ENCODE results near the gene ADAMTSL1. TPM values are rescaled to one million over a fixed set of nuclear protein-coding genes. Genes with fewer than 3 reads are reported as not detected.

ADAMTSL1 gene
- total RNA-seq, 2 experiments from 2014 or later = not detected

DNA sequence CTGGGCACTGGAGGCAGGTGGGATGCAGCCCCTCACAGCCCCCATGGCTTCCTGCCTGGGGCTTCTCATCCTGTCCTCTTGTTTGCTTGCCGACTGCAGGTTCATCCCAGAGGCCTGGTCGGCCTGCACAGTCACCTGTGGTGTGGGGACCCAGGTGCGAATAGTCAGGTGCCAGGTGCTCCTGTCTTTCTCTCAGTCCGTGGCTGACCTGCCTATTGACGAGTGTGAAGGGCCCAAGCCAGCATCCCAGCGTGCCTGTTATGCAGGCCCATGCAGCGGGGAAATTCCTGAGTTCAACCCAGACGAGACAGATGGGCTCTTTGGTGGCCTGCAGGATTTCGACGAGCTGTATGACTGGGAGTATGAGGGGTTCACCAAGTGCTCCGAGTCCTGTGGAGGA is 232.7 kb downstream of the ADAMTSL1 start:
- CTCF ChIA-PET (ENCODE audit: unreplicated experiment) = no interaction called here
- TF ChIP-seq EZH2phosphoT487 (IDR thresholded peaks at IDR 0.05; ENCODE audit: borderline replicate concordance, low read depth, low read length) = no peak
- TF ChIP-seq, protein P1, sequence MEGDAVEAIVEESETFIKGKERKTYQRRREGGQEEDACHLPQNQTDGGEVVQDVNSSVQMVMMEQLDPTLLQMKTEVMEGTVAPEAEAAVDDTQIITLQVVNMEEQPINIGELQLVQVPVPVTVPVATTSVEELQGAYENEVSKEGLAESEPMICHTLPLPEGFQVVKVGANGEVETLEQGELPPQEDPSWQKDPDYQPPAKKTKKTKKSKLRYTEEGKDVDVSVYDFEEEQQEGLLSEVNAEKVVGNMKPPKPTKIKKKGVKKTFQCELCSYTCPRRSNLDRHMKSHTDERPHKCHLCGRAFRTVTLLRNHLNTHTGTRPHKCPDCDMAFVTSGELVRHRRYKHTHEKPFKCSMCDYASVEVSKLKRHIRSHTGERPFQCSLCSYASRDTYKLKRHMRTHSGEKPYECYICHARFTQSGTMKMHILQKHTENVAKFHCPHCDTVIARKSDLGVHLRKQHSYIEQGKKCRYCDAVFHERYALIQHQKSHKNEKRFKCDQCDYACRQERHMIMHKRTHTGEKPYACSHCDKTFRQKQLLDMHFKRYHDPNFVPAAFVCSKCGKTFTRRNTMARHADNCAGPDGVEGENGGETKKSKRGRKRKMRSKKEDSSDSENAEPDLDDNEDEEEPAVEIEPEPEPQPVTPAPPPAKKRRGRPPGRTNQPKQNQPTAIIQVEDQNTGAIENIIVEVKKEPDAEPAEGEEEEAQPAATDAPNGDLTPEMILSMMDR (conservative IDR thresholded peaks at IDR 0.05; ENCODE audit: low read length) = no peak
- BruUV-seq (replicated peaks) = no TSS peak

GRCh38 chr9:18707061-18707461 is 233.1 kb downstream of the ADAMTSL1 start:
- intact Hi-C loops (cut with micrococcal nuclease; ENCODE audit: unreplicated experiment) = no loop called here
- BruUV-seq (replicated peaks) = no TSS peak
- POLR2A ChIA-PET = no interaction called here

More for the DNA sequence above, 232.7 kb downstream of the ADAMTSL1 start:
- Histone ChIP-seq H3K27ac (ENCODE audit: low read depth, low read length, poor library complexity, severe bottlenecking) (no peak overlapping the region), H2AFZ (ENCODE audit: low read length) (no peak overlapping the region), H3K79me2 (ENCODE audit: insufficient read depth, low read depth, low read length) (no peaks in the 10 kb centered on the region), H3K36me3 (ENCODE audit: insufficient read depth, low read length) (no peaks in the 10 kb centered on the region), H3K4me3 (ENCODE audit: low read depth, low read length, poor library complexity, severe bottlenecking) (no peak overlapping the region), H3K9me3 (ENCODE audit: low read length) (no peaks in the 10 kb centered on the region), H3K4me2 (ENCODE audit: low read length) (no peak overlapping the region), H3K9me2 (ENCODE audit: insufficient read depth, low read length) (no peaks in the 10 kb centered on the region), H3K4me1 (ENCODE audit: insufficient read depth, low read length, poor library complexity, severe bottlenecking) (no peaks in the 10 kb centered on the region), H4K20me1 (ENCODE audit: insufficient read depth, low read length) (no peaks in the 10 kb centered on the region)
- DNase-seq (ENCODE audit: low spot score) = no peak
- POLR2A ChIA-PET = no interaction called here
- intact Hi-C loops (cut with micrococcal nuclease; ENCODE audit: unreplicated experiment) = no loop called here

GRCh38 chr9:18707489-18708205 is 233.7 kb downstream of the ADAMTSL1 start:
- H3K9me3 ChIP-seq (ENCODE audit: low read length) = no peaks in the 10 kb centered on the region
- no peaks in the 10 kb centered on the region for H3K36me3 ChIP-seq (ENCODE audit: insufficient read depth, low read length)
- BruUV-seq (replicated peaks) = no TSS peak
- TF ChIP-seq, protein P1 (conservative IDR thresholded peaks at IDR 0.05; ENCODE audit: low read length) = no peak
- no peak for TF ChIP-seq EZH2phosphoT487 (IDR thresholded peaks at IDR 0.05; ENCODE audit: borderline replicate concordance, low read depth, low read length)
- no peak overlapping the region for H2AFZ ChIP-seq (ENCODE audit: low read length)
- H3K9me2 ChIP-seq (ENCODE audit: insufficient read depth, low read length) = no peaks in the 10 kb centered on the region
- POLR2A ChIA-PET = no interaction called here
- H3K4me3 ChIP-seq (ENCODE audit: low read depth, low read length, poor library complexity, severe bottlenecking) = no peak overlapping the region
- H4K20me1 ChIP-seq (ENCODE audit: insufficient read depth, low read length) = no peaks in the 10 kb centered on the region
- CTCF ChIA-PET (ENCODE audit: unreplicated experiment) = no interaction called here
- no peaks in the 10 kb centered on the region for H3K79me2 ChIP-seq (ENCODE audit: insufficient read depth, low read depth, low read length)
- intact Hi-C loops (cut with micrococcal nuclease; ENCODE audit: unreplicated experiment) = no loop called here
- H3K4me2 ChIP-seq (ENCODE audit: low read length) = no peak overlapping the region
- H3K4me1 ChIP-seq (ENCODE audit: insufficient read depth, low read length, poor library complexity, severe bottlenecking) = no peaks in the 10 kb centered on the region
- DNase-seq (ENCODE audit: low spot score) = no peak
- H3K27ac ChIP-seq (ENCODE audit: low read depth, low read length, poor library complexity, severe bottlenecking) = no peak overlapping the region

More at GRCh38 chr9:18707061-18707461, 233.1 kb downstream of the ADAMTSL1 start:
- Histone ChIP-seq H3K9me2 (ENCODE audit: insufficient read depth, low read length) (no peaks in the 10 kb centered on the region), H3K4me3 (ENCODE audit: low read depth, low read length, poor library complexity, severe bottlenecking) (no peak overlapping the region), H3K79me2 (ENCODE audit: insufficient read depth, low read depth, low read length) (no peaks in the 10 kb centered on the region), H3K9me3 (ENCODE audit: low read length) (no peaks in the 10 kb centered on the region), H3K36me3 (ENCODE audit: insufficient read depth, low read length) (no peaks in the 10 kb centered on the region), H4K20me1 (ENCODE audit: insufficient read depth, low read length) (no peaks in the 10 kb centered on the region), H3K4me1 (ENCODE audit: insufficient read depth, low read length, poor library complexity, severe bottlenecking) (no peaks in the 10 kb centered on the region), H2AFZ (ENCODE audit: low read length) (no peak overlapping the region), H3K27ac (ENCODE audit: low read depth, low read length, poor library complexity, severe bottlenecking) (no peak overlapping the region), H3K4me2 (ENCODE audit: low read length) (no peak overlapping the region)
- no peak for DNase-seq (ENCODE audit: low spot score)
- TF ChIP-seq, protein P1 (conservative IDR thresholded peaks at IDR 0.05; ENCODE audit: low read length) = no peak
- no peak for TF ChIP-seq EZH2phosphoT487 (IDR thresholded peaks at IDR 0.05; ENCODE audit: borderline replicate concordance, low read depth, low read length)
- CTCF ChIA-PET (ENCODE audit: unreplicated experiment) = no interaction called here
